Measurements from ENCODE around the gene SETBP1.

GRCh38 chr18:44958455-44958854 lies 277.8 kb downstream of the SETBP1 start:
- TF ChIP-seq, protein P1, sequence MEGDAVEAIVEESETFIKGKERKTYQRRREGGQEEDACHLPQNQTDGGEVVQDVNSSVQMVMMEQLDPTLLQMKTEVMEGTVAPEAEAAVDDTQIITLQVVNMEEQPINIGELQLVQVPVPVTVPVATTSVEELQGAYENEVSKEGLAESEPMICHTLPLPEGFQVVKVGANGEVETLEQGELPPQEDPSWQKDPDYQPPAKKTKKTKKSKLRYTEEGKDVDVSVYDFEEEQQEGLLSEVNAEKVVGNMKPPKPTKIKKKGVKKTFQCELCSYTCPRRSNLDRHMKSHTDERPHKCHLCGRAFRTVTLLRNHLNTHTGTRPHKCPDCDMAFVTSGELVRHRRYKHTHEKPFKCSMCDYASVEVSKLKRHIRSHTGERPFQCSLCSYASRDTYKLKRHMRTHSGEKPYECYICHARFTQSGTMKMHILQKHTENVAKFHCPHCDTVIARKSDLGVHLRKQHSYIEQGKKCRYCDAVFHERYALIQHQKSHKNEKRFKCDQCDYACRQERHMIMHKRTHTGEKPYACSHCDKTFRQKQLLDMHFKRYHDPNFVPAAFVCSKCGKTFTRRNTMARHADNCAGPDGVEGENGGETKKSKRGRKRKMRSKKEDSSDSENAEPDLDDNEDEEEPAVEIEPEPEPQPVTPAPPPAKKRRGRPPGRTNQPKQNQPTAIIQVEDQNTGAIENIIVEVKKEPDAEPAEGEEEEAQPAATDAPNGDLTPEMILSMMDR (IDR thresholded peaks at IDR 0.05; ENCODE audit: insufficient read depth, low read depth, low read length), result no peak
- no peak for TF ChIP-seq EZH2 (IDR thresholded peaks at IDR 0.05; ENCODE audit: insufficient read depth, low read length)

Data from astrocyte (in vitro differentiated cells and primary cell).